Colonic mucosa (tissue), 4 donors: ENCODE results near the gene UBA5. TPM values are rescaled to one million over a fixed set of nuclear protein-coding genes. Genes with fewer than 3 reads are reported as not detected.
A peak's percentile ranks its signal among the peaks of the same experiment; 100 is the strongest.

Experiments
- DNase-seq: peaks from one replicate; pipeline ENCODE4 v3.0.0-alpha.2; 2020
- H3K27ac ChIP-seq: fragments of 200-600 bp; one replicate; pipeline ENCODE4 v1.8.0; 2021
- H3K27me3 ChIP-seq: fragments of 200-600 bp; one replicate; pipeline ENCODE4 v1.8.0; 2021
- H3K36me3 ChIP-seq: fragments of 200-600 bp; one replicate; pipeline ENCODE4 v1.8.0; 2021
- H3K4me1 ChIP-seq: fragments of 200-600 bp; one replicate; pipeline ENCODE4 v1.8.0; 2021; ENCODE audit warnings: mild to moderate bottlenecking
- H3K4me3 ChIP-seq: fragments of 200-600 bp; one replicate; pipeline ENCODE4 v1.8.0; 2021
- H3K9ac ChIP-seq, 2 donors: one replicate each; pipeline ENCODE4 v1.7.0; 2013; ENCODE audit warnings: control low read depth in 2 of 2, low read depth in 2 of 2, low read length in 2 of 2
- H3K9me3 ChIP-seq: fragments of 200-600 bp; one replicate; pipeline ENCODE4 v1.8.0; 2021
- CTCF ChIP-seq: fragments of 200-600 bp; IDR thresholded peaks from one replicate; pipeline ENCODE4 v1.8.0; 2022; ENCODE audit warnings: antibody characterized with exemption, mild to moderate bottlenecking
- intact Hi-C: fragments of 100-400 bp; cut with DNase I; formaldehyde crosslinking; loops from one replicate; pipeline ENCODE4 v1.14.1; 2022
- total RNA-seq, 2 donors: library from RNA; stranded (reverse); fragmentation: NEBNext Ultra II Directional in 1 of 2; extraction: Animal tissue kit (Norgen Biotek cat#: 25700) in 1 of 2; gene quantifications; one replicate each; pipeline ENCODE4 v1.2.1, GENCODE V29; 2021
- donor health status: healthy.
- donor health status: DM: no; HTN: no; CAD: no.
- donor health status: DM: no; HTN: no; CAD: no.

Gene UBA5
- total RNA-seq, 2 donors from 2014 or later: 32.2 to 32.5 TPM

- no peak for TF ChIP-seq CTCF
- peak; percentile 99 for DNase-seq
- peak within 1 kb of the TSS; percentile 85 to 93 for H3K9ac ChIP-seq
- intact Hi-C loops: loop anchor here (10.0 kb wide), 1 partner anchor 1202 kb away; no protein-coding TSS in a partner anchor
- peak within 1 kb of the TSS; percentile 98 for H3K27ac ChIP-seq
- no peaks in the 10 kb centered on the region for H3K27me3 ChIP-seq
- peak within 1 kb of the TSS; percentile 94 for H3K4me3 ChIP-seq
- peaks cover 5% of the 10 kb centered on the region for H3K4me1 ChIP-seq
- no peaks in the 10 kb centered on the region for H3K9me3 ChIP-seq
- no peaks in the 10 kb centered on the region for H3K36me3 ChIP-seq
Measured at GRCh38 chr3:132722165-132723023, 62.3 kb downstream of the UBA5 start, which contains the start of gene NPHP3. Gene NPHP3, minus strand, starts transcription at chr3:132722409. Its CDS starts 54 bp downstream, at chr3:132722355.

GRCh38 chr3:132723024-132723950, 63.2 kb downstream of the UBA5 start:
- Histone ChIP-seq H3K36me3 (no peaks in the 10 kb centered on the region), H3K9ac (peak overlapping the region; percentile 57 to 70), H3K9me3 (no peaks in the 10 kb centered on the region), H3K27me3 (no peaks in the 10 kb centered on the region), H3K4me3 (peak overlapping the region; percentile 63), H3K4me1 (peaks cover 5% of the 10 kb centered on the region), H3K27ac (peak overlapping the region; percentile 88)
- intact Hi-C loops: loop anchor here (10.0 kb wide), 1 partner anchor 1202 kb away; no protein-coding TSS in a partner anchor
- TF ChIP-seq CTCF: no peak
- DNase-seq: no peak

- Histone ChIP-seq H3K4me3 (no peak overlapping the region), H3K36me3 (no peaks in the 10 kb centered on the region), H3K4me1 (no peaks in the 10 kb centered on the region), H3K27me3 (no peaks in the 10 kb centered on the region), H3K9ac (no peak overlapping the region), H3K9me3 (no peaks in the 10 kb centered on the region), H3K27ac (no peak overlapping the region)
- intact Hi-C loops: loop anchor here (5.0 to 10.0 kb wide), 2 partner anchors 696 to 1198 kb away; no protein-coding TSS in a partner anchor
- DNase-seq: no peak
- peak; percentile 79 for TF ChIP-seq CTCF
Measured at GRCh38 chr3:132726341-132726823, 66.3 kb downstream of the UBA5 start.

Other genes starting within 250 kb of the UBA5 start
- 10 to 100 TPM; 41.3 to 51.3 TPM for gene DNAJC13, start 242.8 kb upstream of the UBA5 start, total RNA-seq
- gene ACKR4, start 63.1 kb upstream of the UBA5 start, total RNA-seq: under 1 TPM in 1 of 2 donors, not detected in 1; 0.90 TPM
- 1 to 10 TPM; 7.2 to 8.9 TPM for gene ACAD11, start 520 bp upstream of the UBA5 start, total RNA-seq
- 10 to 100 TPM; 10.7 to 16.4 TPM for gene NPHP3, start 62.1 kb downstream of the UBA5 start, total RNA-seq